ENCODE results near the gene CRIM1.

Gene CRIM1

DNA sequence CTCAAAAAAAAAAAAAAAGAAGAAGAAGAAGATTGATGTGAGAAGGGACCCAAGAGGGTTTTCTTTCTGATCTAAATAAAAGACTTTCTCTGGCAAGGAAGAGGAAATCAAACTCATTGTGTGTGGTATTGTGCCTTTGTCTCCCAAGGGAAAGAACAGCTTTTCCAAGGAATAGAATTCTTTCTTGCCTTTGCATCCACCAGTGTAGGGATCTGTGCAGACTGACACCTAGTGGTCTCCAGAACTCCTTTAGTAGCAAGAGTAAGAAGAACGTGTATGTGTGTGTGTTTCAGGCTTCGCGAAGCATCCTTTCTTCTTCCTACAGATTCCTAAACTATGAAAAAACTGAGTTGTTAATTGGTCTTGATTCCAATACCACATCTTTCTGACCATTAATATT is 33.5 kb upstream of the CRIM1 start:
- no peaks in the 10 kb centered on the region for H3K27me3 ChIP-seq (ENCODE audit: insufficient read depth, low read length, poor library complexity, severe bottlenecking)

DNA sequence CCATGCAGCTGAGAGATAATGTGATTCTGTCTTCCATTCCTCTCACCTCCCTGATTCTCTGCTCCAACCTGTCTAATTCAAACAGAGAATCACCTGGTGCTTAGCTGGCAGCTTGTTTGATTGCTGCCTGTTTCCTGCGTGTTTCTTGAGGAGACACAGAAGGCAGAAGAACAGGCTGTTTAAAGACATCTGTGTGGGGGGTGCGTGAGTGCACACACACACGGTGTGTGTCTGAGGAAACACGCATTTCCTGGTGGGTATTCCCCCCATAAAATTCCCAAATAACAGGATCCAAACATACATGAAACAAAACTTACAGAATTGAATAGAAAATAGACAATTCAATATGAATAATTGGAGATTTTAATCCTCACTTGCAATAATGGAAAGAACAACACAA is 29.3 kb upstream of the CRIM1 start:
- no peaks in the 10 kb centered on the region for H3K4me1 ChIP-seq (ENCODE audit: insufficient read depth, low read length, poor library complexity, severe bottlenecking)
- H3K27me3 ChIP-seq (ENCODE audit: insufficient read depth, low read length, poor library complexity, severe bottlenecking): no peaks in the 10 kb centered on the region
- H3K9me2 ChIP-seq (replicated peaks; ENCODE audit: low read depth, low read length): no peaks in the 10 kb centered on the region
- H3K4me3 ChIP-seq (ENCODE audit: low read length, poor library complexity, severe bottlenecking): no peak overlapping the region
- H3F3A ChIP-seq (ENCODE audit: low read depth): no peaks in the 10 kb centered on the region
- no peaks in the 10 kb centered on the region for H3K36me3 ChIP-seq (ENCODE audit: insufficient read depth, low read length)
- no peak overlapping the region for H3K4me2 ChIP-seq (ENCODE audit: low read depth, low read length, poor library complexity, severe bottlenecking)
- H3K79me2 ChIP-seq (ENCODE audit: insufficient read depth, low read length): no peaks in the 10 kb centered on the region
- no peaks in the 10 kb centered on the region; the same call in 1 of the 2 replicates for H3K9me3 ChIP-seq (ENCODE audit: insufficient read depth, low read depth, low read length)
- no peaks in the 10 kb centered on the region for H4K20me1 ChIP-seq (ENCODE audit: insufficient read depth, low read length, poor library complexity, severe bottlenecking)
- no peak overlapping the region for H2AFZ ChIP-seq (ENCODE audit: low read length)
- TF ChIP-seq EZH2phosphoT487 (IDR thresholded peaks at IDR 0.05; ENCODE audit: borderline replicate concordance) (no peak), CTCF (conservative IDR thresholded peaks at IDR 0.05; ENCODE audit: low read length) (no peak)
- no peak overlapping the region for H3K9ac ChIP-seq (ENCODE audit: low read depth, low read length, poor library complexity, severe bottlenecking)

More for the DNA sequence above, 33.5 kb upstream of the CRIM1 start:
- no peaks in the 10 kb centered on the region for H3K79me2 ChIP-seq (ENCODE audit: insufficient read depth, low read length)
- H3K4me2 ChIP-seq (ENCODE audit: low read depth, low read length, poor library complexity, severe bottlenecking): no peak overlapping the region
- H3K36me3 ChIP-seq (ENCODE audit: insufficient read depth, low read length): no peaks in the 10 kb centered on the region
- H2AFZ ChIP-seq (ENCODE audit: low read length): no peak overlapping the region
- no peak overlapping the region for H3K9ac ChIP-seq (ENCODE audit: low read depth, low read length, poor library complexity, severe bottlenecking)
- no peaks in the 10 kb centered on the region for H4K20me1 ChIP-seq (ENCODE audit: insufficient read depth, low read length, poor library complexity, severe bottlenecking)
- TF ChIP-seq CTCF (conservative IDR thresholded peaks at IDR 0.05; ENCODE audit: low read length) (peak; percentile 61), EZH2phosphoT487 (IDR thresholded peaks at IDR 0.05; ENCODE audit: borderline replicate concordance) (no peak)
- no peaks in the 10 kb centered on the region for H3K9me2 ChIP-seq (replicated peaks; ENCODE audit: low read depth, low read length)
- H3K9me3 ChIP-seq (ENCODE audit: insufficient read depth, low read depth, low read length): no peaks in the 10 kb centered on the region; the same call in 1 of the 2 replicates
- no peaks in the 10 kb centered on the region for H3F3A ChIP-seq (ENCODE audit: low read depth)
- H3K4me3 ChIP-seq (ENCODE audit: low read length, poor library complexity, severe bottlenecking): no peak overlapping the region
- no peaks in the 10 kb centered on the region for H3K4me1 ChIP-seq (ENCODE audit: insufficient read depth, low read length, poor library complexity, severe bottlenecking)

GRCh38 chr2:36329251-36329650 is 26.3 kb upstream of the CRIM1 start:
- H3K36me3 ChIP-seq (ENCODE audit: insufficient read depth, low read length): no peaks in the 10 kb centered on the region
- no peak for TF ChIP-seq CTCF (conservative IDR thresholded peaks at IDR 0.05; ENCODE audit: low read length)
- TF ChIP-seq EZH2phosphoT487 (IDR thresholded peaks at IDR 0.05; ENCODE audit: borderline replicate concordance): no peak
- H3K79me2 ChIP-seq (ENCODE audit: insufficient read depth, low read length): no peaks in the 10 kb centered on the region
- H3K4me1 ChIP-seq (ENCODE audit: insufficient read depth, low read length, poor library complexity, severe bottlenecking): no peaks in the 10 kb centered on the region
- H3K4me3 ChIP-seq (ENCODE audit: low read length, poor library complexity, severe bottlenecking): no peak overlapping the region
- H3F3A ChIP-seq (ENCODE audit: low read depth): no peaks in the 10 kb centered on the region
- no peaks in the 10 kb centered on the region for H3K9me3 ChIP-seq (ENCODE audit: insufficient read depth, low read depth, low read length)
- H3K9me2 ChIP-seq (replicated peaks; ENCODE audit: low read depth, low read length): no peaks in the 10 kb centered on the region
- no peaks in the 10 kb centered on the region for H4K20me1 ChIP-seq (ENCODE audit: insufficient read depth, low read length, poor library complexity, severe bottlenecking)
- H3K27me3 ChIP-seq (ENCODE audit: insufficient read depth, low read length, poor library complexity, severe bottlenecking): no peaks in the 10 kb centered on the region
- H3K9ac ChIP-seq (ENCODE audit: low read depth, low read length, poor library complexity, severe bottlenecking): no peak overlapping the region
- H3K4me2 ChIP-seq (ENCODE audit: low read depth, low read length, poor library complexity, severe bottlenecking): no peak overlapping the region
- no peak overlapping the region for H2AFZ ChIP-seq (ENCODE audit: low read length)

Measured in Loucy (cell line).